Trophoblast cell (in vitro differentiated cells and primary cell): ENCODE results near the gene TMEM54.

Experiments
- DNase-seq, 2 donors: peaks; one replicate each; pipeline ENCODE4 v3.0.0-alpha.2; 2016
- H2AFZ ChIP-seq: 2 replicates; pipeline ENCODE4 v1.6.1; 2013; ENCODE audit warnings: low read length, moderate library complexity, mild to moderate bottlenecking; ENCODE audit not compliant: insufficient read depth, poor library complexity
- H2AK5ac ChIP-seq: 2 replicates; pipeline ENCODE4 v1.6.1; 2013; ENCODE audit warnings: mild to moderate bottlenecking, low read length
- H2BK120ac ChIP-seq: 2 replicates; pipeline ENCODE4 v1.6.1; 2013; ENCODE audit warnings: low read length, mild to moderate bottlenecking, moderate library complexity; ENCODE audit not compliant: insufficient read depth, poor library complexity
- H2BK12ac ChIP-seq: 2 replicates; pipeline ENCODE4 v1.6.1; 2013; ENCODE audit warnings: mild to moderate bottlenecking, low read length, moderate library complexity
- H2BK5ac ChIP-seq: 2 replicates; pipeline ENCODE4 v1.6.1; 2013; ENCODE audit warnings: low read length, low read depth, moderate library complexity, mild to moderate bottlenecking; ENCODE audit not compliant: poor library complexity
- H3K14ac ChIP-seq: 2 replicates; pipeline ENCODE4 v1.6.1; 2013; ENCODE audit warnings: mild to moderate bottlenecking, low read length
- H3K18ac ChIP-seq: 2 replicates; pipeline ENCODE4 v1.6.1; 2013; ENCODE audit warnings: mild to moderate bottlenecking, low read length
- H3K23ac ChIP-seq: 2 replicates; pipeline ENCODE4 v1.6.1; 2013; ENCODE audit warnings: low read length
- H3K27ac ChIP-seq: 2 replicates; pipeline ENCODE4 v1.5.1; 2013; ENCODE audit warnings: low read depth, mild to moderate bottlenecking, inconsistent platforms, low read length, moderate library complexity
- H3K27me3 ChIP-seq: 2 replicates; pipeline ENCODE4 v1.6.1; 2013; ENCODE audit warnings: inconsistent platforms, mild to moderate bottlenecking, low read length, moderate library complexity; ENCODE audit not compliant: insufficient read depth
- H3K36me3 ChIP-seq, 2 experiments: 1 replicate in 1 of 2; 2 replicates in 1 of 2; pipeline ENCODE4 v1.6.1; 2013; ENCODE audit warnings: low read length in 2 of 2, mild to moderate bottlenecking in 2 of 2, moderate library complexity in 1 of 2; ENCODE audit not compliant: insufficient read depth in 2 of 2, control insufficient read depth in 1 of 2
- H3K4ac ChIP-seq: 2 replicates; pipeline ENCODE4 v1.6.1; 2013; ENCODE audit warnings: low read depth, mild to moderate bottlenecking, low read length, moderate library complexity
- H3K4me1 ChIP-seq, 2 experiments: 1 replicate in 1 of 2; 2 replicates in 1 of 2; pipeline ENCODE4 v1.6.1; 2013; ENCODE audit warnings: low read length in 2 of 2, mild to moderate bottlenecking in 2 of 2, moderate library complexity in 1 of 2; ENCODE audit not compliant: insufficient read depth in 2 of 2, control insufficient read depth in 1 of 2
- H3K4me2 ChIP-seq: 2 replicates; pipeline ENCODE4 v1.6.1; 2013; ENCODE audit warnings: inconsistent platforms, mild to moderate bottlenecking, low read length, moderate library complexity
- H3K4me3 ChIP-seq: 2 replicates; pipeline ENCODE4 v1.5.1; 2013; ENCODE audit warnings: mild to moderate bottlenecking, low read depth, low read length, inconsistent platforms
- H3K79me1 ChIP-seq: one replicate; pipeline ENCODE4 v1.6.1; 2013; ENCODE audit warnings: low read length
- H3K79me2 ChIP-seq: 2 replicates; pipeline ENCODE4 v1.6.1; 2013; ENCODE audit warnings: low read length, mild to moderate bottlenecking; ENCODE audit not compliant: control insufficient read depth, insufficient read depth, poor library complexity
- H3K9ac ChIP-seq: 2 replicates; pipeline ENCODE4 v1.6.1; 2013; ENCODE audit warnings: mild to moderate bottlenecking, low read length
- H3K9me3 ChIP-seq: 2 replicates; pipeline ENCODE4 v1.6.1; 2013; ENCODE audit warnings: low read depth, mild to moderate bottlenecking, control low read depth, inconsistent platforms, low read length; ENCODE audit not compliant: insufficient read depth
- H4K12ac ChIP-seq: 2 replicates; pipeline ENCODE4 v1.6.1; 2013; ENCODE audit warnings: low read depth, mild to moderate bottlenecking, low read length, moderate library complexity
- H4K8ac ChIP-seq: 2 replicates; pipeline ENCODE4 v1.6.1; 2013; ENCODE audit warnings: low read depth, mild to moderate bottlenecking, low read length, moderate library complexity
- H4K91ac ChIP-seq: one replicate; pipeline ENCODE4 v1.6.1; 2013; ENCODE audit warnings: low read depth, mild to moderate bottlenecking, low read length, moderate library complexity
- WGBS: extraction: QIAGEN DNeasy Blood & Tissue Kit; methylation state at CpG from one replicate; pipeline ENCODE4 v1.1.7; 2013; ENCODE audit warnings: missing lambda C conversion rate; ENCODE audit not compliant: insufficient read length, insufficient coverage; ENCODE audit errors: extremely low coverage; 5-methylcytosine and 5-hydroxymethylcytosine counted together

TMEM54 gene

DNA sequence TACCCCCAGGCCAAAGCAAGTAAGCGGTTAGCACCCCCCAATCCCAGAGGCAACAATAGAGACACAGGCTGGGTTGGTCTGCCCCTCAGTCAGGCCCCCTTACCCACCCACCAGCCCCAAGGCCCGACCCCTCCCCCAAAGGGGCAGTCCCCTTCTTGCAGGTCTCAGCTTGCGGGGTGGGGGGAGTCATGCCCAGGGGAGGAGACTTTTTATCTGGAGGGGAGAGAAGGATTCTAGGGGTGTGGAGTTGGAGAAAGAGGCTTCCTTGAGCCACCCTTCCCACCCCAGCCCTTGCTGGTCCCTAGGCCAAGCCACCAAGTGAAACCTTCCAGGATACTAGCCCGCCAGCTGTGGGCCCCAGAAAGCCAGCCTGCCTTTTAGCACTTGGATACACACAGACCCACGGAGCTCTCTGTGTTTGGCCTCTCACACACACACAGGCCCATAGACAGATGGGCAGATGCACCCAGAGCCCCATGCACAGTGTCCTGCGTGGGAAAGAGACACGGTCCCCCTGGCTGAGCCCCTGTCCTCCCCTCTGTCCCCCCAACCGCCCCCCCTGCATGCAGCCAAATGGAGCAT is 7.1 kb downstream of the TMEM54 start:
- H3K9me3 ChIP-seq, result peaks cover 3% of the 10 kb centered on the region
- no peak overlapping the region for H2BK12ac ChIP-seq
- H3K18ac ChIP-seq, result peak overlapping the region; percentile 11
- no peak overlapping the region for H4K12ac ChIP-seq
- peak overlapping the region; percentile 33 for H3K4me3 ChIP-seq
- H3K27me3 ChIP-seq, result no peaks in the 10 kb centered on the region
- H4K8ac ChIP-seq, result peak overlapping the region; percentile 4
- no peak overlapping the region for H2AFZ ChIP-seq
- H3K27ac ChIP-seq, result no peak overlapping the region
- WGBS, result no CpG with 5 or more reads among the region's 8 CpGs
- no peak for DNase-seq
- peaks cover 9% of the 10 kb centered on the region for H3K79me1 ChIP-seq
- peak overlapping the region; percentile 31 for H3K9ac ChIP-seq
- no peaks in the 10 kb centered on the region for H3K79me2 ChIP-seq
- peaks cover 27 to 28% of the 10 kb centered on the region in 2 experiments for H3K36me3 ChIP-seq
- peak overlapping the region; percentile 45 for H3K14ac ChIP-seq
- H3K4me1 ChIP-seq, result peaks cover 23 to 34% of the 10 kb centered on the region in 2 experiments
- H3K4ac ChIP-seq, result no peak overlapping the region
- H2BK5ac ChIP-seq, result peak overlapping the region; percentile 2
- H4K91ac ChIP-seq, result peak overlapping the region; percentile 30
- no peak overlapping the region for H3K23ac ChIP-seq
- peak overlapping the region; percentile 72 for H3K4me2 ChIP-seq
- H2BK120ac ChIP-seq, result peak overlapping the region; percentile 3
- H2AK5ac ChIP-seq, result peak overlapping the region; percentile 3

DNA sequence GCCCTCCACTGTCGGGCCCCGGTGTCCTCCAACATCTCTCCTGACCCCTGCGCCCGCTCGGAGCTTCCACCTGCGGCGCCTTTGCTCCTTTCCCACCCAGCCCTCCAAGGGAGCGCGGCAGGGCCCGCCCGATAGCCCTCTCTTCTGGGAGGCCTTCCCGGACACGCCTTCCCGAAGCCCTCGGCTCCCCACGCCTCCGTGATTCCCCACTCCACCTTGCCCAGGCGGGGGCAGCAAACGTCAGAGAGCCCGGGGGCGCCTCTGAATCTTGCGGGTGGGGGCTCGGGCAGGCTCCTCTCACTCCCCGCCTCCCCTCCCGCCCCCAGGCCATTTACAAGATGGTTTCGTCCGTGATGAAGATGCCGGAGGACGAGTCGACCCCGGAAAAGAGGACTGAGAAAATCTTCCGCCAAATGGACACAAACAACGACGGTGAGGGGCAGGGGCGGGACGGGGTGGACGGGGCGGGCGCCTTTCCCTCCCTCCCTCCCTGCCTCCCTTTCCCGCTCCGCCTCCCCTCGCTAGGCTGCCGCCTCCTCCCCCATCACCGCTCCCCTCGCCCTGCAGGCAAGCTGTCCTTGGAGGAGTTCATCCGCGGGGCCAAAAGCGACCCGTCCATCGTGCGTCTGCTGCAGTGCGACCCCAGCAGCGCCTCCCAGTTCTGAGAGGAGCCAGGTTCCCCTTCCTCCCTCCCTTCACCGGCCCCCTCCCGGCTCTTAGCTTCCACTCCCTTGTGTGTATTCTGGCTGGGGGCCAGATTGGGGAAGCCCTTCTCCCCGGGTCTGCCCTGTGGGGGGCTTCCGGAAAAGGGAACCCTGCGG is 7.8 kb downstream of the TMEM54 start:
- peak overlapping the region; percentile 72 for H3K4me2 ChIP-seq

DNA sequence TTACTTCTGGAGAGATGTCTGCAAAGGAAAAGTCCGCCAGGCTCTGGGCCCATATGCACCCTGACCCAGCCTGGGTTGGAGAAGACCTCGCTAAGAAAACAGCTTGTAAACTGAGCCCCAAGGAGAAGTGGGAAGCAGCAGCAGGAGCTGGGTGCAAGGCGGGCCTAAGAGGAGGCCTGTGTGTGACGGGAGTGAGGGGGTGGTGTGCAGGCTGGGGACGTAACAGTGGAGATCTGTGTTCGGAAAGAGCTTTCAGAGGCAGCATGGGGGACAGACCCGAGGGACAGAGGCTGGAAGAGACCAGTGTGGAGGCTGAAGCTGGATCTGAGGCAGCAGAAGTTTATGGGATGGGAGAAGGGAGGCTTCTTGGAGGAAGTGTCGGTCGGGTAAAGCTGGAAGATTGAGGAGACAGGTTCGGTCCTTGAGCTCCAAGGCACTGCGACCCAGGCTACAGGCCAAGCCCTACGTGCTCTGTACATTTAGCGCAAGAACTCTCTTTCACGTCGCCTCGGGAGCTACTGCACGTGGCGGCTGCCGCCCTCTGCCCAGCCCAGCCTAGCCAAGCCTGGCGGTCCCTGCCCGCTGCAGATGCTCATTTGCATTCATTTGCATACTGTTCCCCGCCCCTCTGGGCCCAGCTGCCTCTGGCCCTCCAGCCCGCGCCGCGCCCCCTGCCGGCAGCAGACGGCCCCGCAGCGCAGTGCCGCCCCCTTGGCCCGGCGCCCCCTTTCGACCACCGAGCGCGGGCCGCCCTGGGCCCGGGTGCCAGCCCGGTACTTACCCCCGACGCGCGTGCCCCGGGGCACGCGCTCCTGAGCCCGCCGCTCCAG is 8.6 kb downstream of the TMEM54 start:
- no peak overlapping the region for H3K27ac ChIP-seq
- H4K8ac ChIP-seq, result peak overlapping the region; percentile 52
- no CpG with 5 or more reads among the region's 49 CpGs for WGBS
- H2BK5ac ChIP-seq, result no peak overlapping the region
- H2AK5ac ChIP-seq, result peak overlapping the region; percentile 20
- no peak overlapping the region for H3K9ac ChIP-seq
- H3K23ac ChIP-seq, result no peak overlapping the region
- H3K79me2 ChIP-seq, result no peaks in the 10 kb centered on the region
- H3K4me2 ChIP-seq, result peak overlapping the region; percentile 72
- peak overlapping the region; percentile 57 for H3K14ac ChIP-seq
- H2AFZ ChIP-seq, result peak overlapping the region; percentile 66
- H2BK120ac ChIP-seq, result peak overlapping the region; percentile 35
- H3K4me3 ChIP-seq, result peak overlapping the region; percentile 41
- peaks cover 23 to 25% of the 10 kb centered on the region in 2 experiments for H3K36me3 ChIP-seq
- H3K9me3 ChIP-seq, result peaks cover 2% of the 10 kb centered on the region
- no peaks in the 10 kb centered on the region for H3K27me3 ChIP-seq
- no peak overlapping the region for H4K12ac ChIP-seq
- no peak overlapping the region for H2BK12ac ChIP-seq
- H3K18ac ChIP-seq, result no peak overlapping the region
- peaks cover 9% of the 10 kb centered on the region for H3K79me1 ChIP-seq
- peaks cover 16 to 23% of the 10 kb centered on the region in 2 experiments for H3K4me1 ChIP-seq
- peak in 1 of 2 donors; percentile 37 for DNase-seq
- peak overlapping the region; percentile 38 for H4K91ac ChIP-seq
- no peak overlapping the region for H3K4ac ChIP-seq

More for the DNA sequence above, 7.8 kb downstream of the TMEM54 start:
- Histone ChIP-seq H3K79me1 (peaks cover 9% of the 10 kb centered on the region), H2AK5ac (peak overlapping the region; percentile 20), H4K12ac (no peak overlapping the region), H3K4me3 (peak overlapping the region; percentile 41), H3K27ac (no peak overlapping the region), H3K9ac (peak overlapping the region; percentile 31), H4K91ac (peak overlapping the region; percentile 38), H3K27me3 (no peaks in the 10 kb centered on the region), H3K4me1 (peaks cover 23 to 31% of the 10 kb centered on the region in 2 experiments), H2BK120ac (peak overlapping the region; percentile 35), H4K8ac (peak overlapping the region; percentile 52), H3K36me3 (peaks cover 27 to 28% of the 10 kb centered on the region in 2 experiments), H3K23ac (no peak overlapping the region), H3K4ac (no peak overlapping the region), H3K79me2 (no peaks in the 10 kb centered on the region), H2AFZ (peak overlapping the region; percentile 66), H2BK12ac (no peak overlapping the region), H3K9me3 (peaks cover 3% of the 10 kb centered on the region), H3K14ac (peak overlapping the region; percentile 57), H3K18ac (no peak overlapping the region), H2BK5ac (peak overlapping the region; percentile 2)
- WGBS, result no CpG with 5 or more reads among the region's 58 CpGs
- peak in 1 of 2 donors; percentile 24 for DNase-seq

DNA sequence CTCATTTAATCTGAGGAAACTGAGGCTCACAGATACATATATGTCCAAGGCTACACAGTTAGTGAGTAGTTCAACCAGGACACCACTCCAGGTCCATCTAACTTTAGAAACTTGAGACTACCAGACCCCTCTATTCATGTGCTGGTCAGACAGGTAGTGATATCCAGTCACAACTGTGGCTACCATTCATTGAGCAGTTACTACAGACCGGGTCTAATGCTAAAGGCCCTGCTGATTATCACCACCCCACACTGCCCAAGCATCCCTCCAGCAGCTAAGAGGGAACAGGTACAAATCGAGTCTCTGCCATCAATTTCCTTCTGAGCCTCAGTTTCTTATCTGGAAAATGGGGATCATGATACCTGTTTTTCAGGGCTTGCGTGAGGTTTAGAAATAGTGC is 9.6 kb downstream of the TMEM54 start:
- no peak overlapping the region for H3K9ac ChIP-seq
- H2BK120ac ChIP-seq, result no peak overlapping the region
- H3K18ac ChIP-seq, result no peak overlapping the region
- no peaks in the 10 kb centered on the region for H3K79me2 ChIP-seq
- no CpG with 5 or more reads among the region's 3 CpGs for WGBS
- H4K91ac ChIP-seq, result no peak overlapping the region
- H3K9me3 ChIP-seq, result peaks cover 2% of the 10 kb centered on the region
- no peak overlapping the region for H3K4ac ChIP-seq
- no peak overlapping the region for H3K4me2 ChIP-seq
- H3K27me3 ChIP-seq, result no peaks in the 10 kb centered on the region
- H4K12ac ChIP-seq, result no peak overlapping the region
- no peak overlapping the region for H2AFZ ChIP-seq
- no peak overlapping the region for H3K27ac ChIP-seq
- DNase-seq, result no peak
- H3K14ac ChIP-seq, result no peak overlapping the region
- H3K79me1 ChIP-seq, result peaks cover 9% of the 10 kb centered on the region
- H2BK5ac ChIP-seq, result no peak overlapping the region
- no peak overlapping the region for H3K4me3 ChIP-seq
- H2BK12ac ChIP-seq, result no peak overlapping the region
- peaks cover 20 to 21% of the 10 kb centered on the region in 2 experiments for H3K36me3 ChIP-seq
- no peak overlapping the region for H4K8ac ChIP-seq
- H2AK5ac ChIP-seq, result no peak overlapping the region
- H3K23ac ChIP-seq, result no peak overlapping the region
- peaks cover 7 to 14% of the 10 kb centered on the region in 2 experiments for H3K4me1 ChIP-seq
